K562 (cell line): ENCODE data around the gene NKX6-2.

Experiments
- DEAF1 ChIP-seq: fragments of 450-650 bp; formaldehyde crosslinking; IDR thresholded peaks from 2 replicates; pipeline ENCODE4 v1.4.0; 2020; ENCODE audit warnings: mild to moderate bottlenecking, moderate library complexity
- FOXA1 ChIP-seq: fragments of 450-650 bp; IDR thresholded peaks from 2 replicates; pipeline ENCODE4 v1.6.1; 2016; ENCODE audit warnings: mild to moderate bottlenecking, borderline replicate concordance
- PHF8 ChIP-seq: fragments of 200-600 bp; sonication (generic); IDR thresholded peaks from 2 replicates; pipeline ENCODE4 v1.6.1; 2012; ENCODE audit warnings: mixed run types, mild to moderate bottlenecking, inconsistent platforms, low read length, moderate library complexity, borderline replicate concordance
- RREB1 ChIP-seq: fragments of 250-450 bp; sonication (Bioruptor Pico); IDR thresholded peaks from 2 replicates; pipeline ENCODE4 v1.4.0; 2020
- SIX5 ChIP-seq, 2 experiments: IDR thresholded peaks; 2 replicates each; pipeline ENCODE4 v1.6.1; 2011; ENCODE audit warnings: low read length in 2 of 2, borderline replicate concordance in 1 of 2, low read depth in 1 of 2, mild to moderate bottlenecking in 1 of 2, moderate library complexity in 1 of 2; ENCODE audit not compliant: insufficient read depth in 1 of 2
- TAF7 ChIP-seq: fragments of 450-650 bp; IDR thresholded peaks from 2 replicates; pipeline ENCODE4 v1.6.1; 2016; ENCODE audit warnings: missing genetic modification characterization, missing compliant biosample characterization
- THRAP3 ChIP-seq: fragments of 450-650 bp; IDR thresholded peaks from 2 replicates; pipeline ENCODE4 v1.6.1; 2016; ENCODE audit warnings: mild to moderate bottlenecking, inconsistent platforms, borderline replicate concordance

GRCh38 chr10:132810807-132811700 lies 25.1 kb upstream of the NKX6-2 start:
- TF ChIP-seq FOXA1 (no peak), SIX5 (IDR thresholded peaks at IDR 0.05; ENCODE audit: borderline replicate concordance in 1 of 2, insufficient read depth in 1 of 2, low read depth in 1 of 2, low read length in 2 of 2) (no peak), PHF8 (no peak), RREB1 (CRISPR knock-in tag) (no peak), TAF7 (no peak), THRAP3 (no peak), DEAF1 (CRISPR knock-in tag) (no peak)
